ENCODE data around the gene MACIR. TPM values are rescaled to one million over a fixed set of nuclear protein-coding genes. Genes with fewer than 3 reads are reported as not detected.

Gene MACIR
- total RNA-seq, 6 experiments from 2014 or later = 0.37 to 1.9 (median 0.75) TPM

GRCh38 chr5:103275851-103276250 is 17.3 kb downstream of the MACIR start:
- no peaks in the 10 kb centered on the region for H3K27me3 ChIP-seq
- no peak for ATAC-seq

DNA sequence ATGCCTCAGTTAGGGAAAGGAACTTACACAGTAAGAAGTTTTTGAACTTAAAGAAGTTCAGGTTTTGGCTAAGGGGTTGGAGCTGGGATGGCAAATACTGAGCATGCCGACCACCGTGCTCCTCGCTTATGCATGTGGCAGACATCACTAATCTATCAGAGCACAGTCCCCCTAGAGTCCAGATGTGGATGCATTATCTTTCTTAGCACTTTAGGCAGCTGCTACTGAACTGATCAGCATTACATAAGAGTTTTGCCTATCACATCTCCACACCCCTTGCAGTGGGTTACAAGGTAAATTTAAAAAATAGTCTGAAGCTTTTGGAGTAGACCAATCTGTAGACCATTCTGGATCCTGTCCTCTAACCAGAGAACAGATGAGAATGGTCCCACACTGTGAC is 22.4 kb downstream of the MACIR start:
- H3K4me1 ChIP-seq = no peaks in the 10 kb centered on the region
- ATAC-seq (no peak), DNase-seq (no peak)
- WGBS (ENCODE audit: insufficient coverage, low coverage, low lambda C conversion rate, missing lambda C conversion rate) = 90% methylated on average over 3 of the region's 3 CpGs
- H3K27ac ChIP-seq = no peak overlapping the region
- intact Hi-C loops (cut with DNase I) = no loop called here
- H3K9me3 ChIP-seq = no peaks in the 10 kb centered on the region
- no peaks in the 10 kb centered on the region for H3K27me3 ChIP-seq
- H3K36me3 ChIP-seq = no peaks in the 10 kb centered on the region
- TF ChIP-seq CTCF (IDR thresholded peaks at IDR 0.05) (no peak), POLR2A (IDR thresholded peaks at IDR 0.05) (no peak)
- H3K4me3 ChIP-seq = no peak overlapping the region

More at GRCh38 chr5:103275851-103276250, 17.3 kb downstream of the MACIR start:
- no peak overlapping the region for H3K27ac ChIP-seq
- TF ChIP-seq CTCF (IDR thresholded peaks at IDR 0.05) = no peak
- peak in 1 of 3 donors; percentile 36 for DNase-seq
- 95% methylated on average over 8 of the region's 12 CpGs for WGBS (ENCODE audit: insufficient coverage, low coverage, low lambda C conversion rate, missing lambda C conversion rate)
- intact Hi-C loops (cut with DNase I) = no loop called here
- H3K4me3 ChIP-seq = no peak overlapping the region
- H3K4me1 ChIP-seq = peaks cover 0 to 4% (median 0%) of the 10 kb centered on the region in 4 donors
- no peaks in the 10 kb centered on the region for H3K9me3 ChIP-seq
- H3K36me3 ChIP-seq = no peaks in the 10 kb centered on the region

DNA sequence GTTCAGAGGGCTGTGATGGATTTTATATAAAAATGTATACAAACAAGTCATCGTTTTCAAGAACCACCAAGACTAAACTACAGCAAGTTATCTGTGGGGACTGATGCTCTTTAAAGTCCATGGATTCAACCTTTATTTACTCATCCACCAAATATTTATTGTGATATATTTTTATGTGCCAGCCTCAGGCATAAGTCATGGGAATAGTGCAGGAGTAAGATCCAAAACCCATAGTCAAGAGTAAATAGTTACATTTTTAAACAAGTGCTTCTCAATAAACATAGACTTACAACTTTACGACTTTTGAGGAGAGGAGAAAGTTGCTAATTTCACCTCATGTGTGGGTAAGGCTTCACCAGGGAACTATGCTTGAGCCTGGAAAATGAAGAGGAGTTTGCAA is 24.6 kb downstream of the MACIR start:
- no peaks in the 10 kb centered on the region for H3K9me3 ChIP-seq
- TF ChIP-seq CTCF (IDR thresholded peaks at IDR 0.05) = no peak
- no peak for TF ChIP-seq POLR2A (IDR thresholded peaks at IDR 0.05)

DNA sequence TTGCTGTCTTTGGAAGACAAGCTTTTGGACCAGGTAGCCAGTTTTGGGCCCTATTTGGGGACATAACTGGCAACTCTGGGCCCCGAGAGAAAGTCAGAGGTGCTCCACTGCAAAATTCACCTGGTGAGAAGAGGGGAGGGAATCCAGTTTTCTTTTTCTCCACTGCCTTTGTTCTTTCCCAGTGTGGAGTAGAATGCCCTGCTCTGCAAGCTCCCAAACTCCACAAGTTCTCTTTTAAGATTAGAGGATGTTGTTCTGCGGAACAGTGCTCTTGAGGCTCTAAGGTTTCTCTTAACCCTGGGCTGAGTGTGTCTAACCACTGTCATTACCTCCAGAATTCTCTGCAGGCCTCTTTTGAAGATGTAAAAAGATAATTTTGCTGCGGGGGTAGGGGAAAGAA is 25.3 kb downstream of the MACIR start:
- no peaks in the 10 kb centered on the region for H3K36me3 ChIP-seq
- no peak for ATAC-seq
- H3K9me3 ChIP-seq = no peaks in the 10 kb centered on the region
- intact Hi-C loops (cut with DNase I) = no loop called here
- TF ChIP-seq CTCF (IDR thresholded peaks at IDR 0.05) = no peak
- no peak for TF ChIP-seq POLR2A (IDR thresholded peaks at IDR 0.05)
- H3K4me1 ChIP-seq = no peaks in the 10 kb centered on the region
- WGBS (ENCODE audit: insufficient coverage, low coverage, low lambda C conversion rate, missing lambda C conversion rate) = 77% methylated on average over 3 of the region's 3 CpGs
- no peak for DNase-seq
- no peak overlapping the region for H3K27ac ChIP-seq
- H3K27me3 ChIP-seq = no peaks in the 10 kb centered on the region
- no peak overlapping the region for H3K4me3 ChIP-seq

More for the DNA sequence above, 24.6 kb downstream of the MACIR start:
- ATAC-seq (no peak), DNase-seq (no peak)
- Histone ChIP-seq H3K36me3 (no peaks in the 10 kb centered on the region), H3K27ac (no peak overlapping the region), H3K4me1 (no peaks in the 10 kb centered on the region), H3K4me3 (no peak overlapping the region), H3K27me3 (no peaks in the 10 kb centered on the region)
- 65% methylated on average over 2 of the region's 2 CpGs for WGBS (ENCODE audit: insufficient coverage, low coverage, low lambda C conversion rate, missing lambda C conversion rate)
- intact Hi-C loops (cut with DNase I) = no loop called here

- no peak for ATAC-seq
- Histone ChIP-seq H3K27me3 (no peaks in the 10 kb centered on the region), H3K4me1 (no peaks in the 10 kb centered on the region), H3K9me3 (no peaks in the 10 kb centered on the region), H3K36me3 (no peaks in the 10 kb centered on the region), H3K27ac (no peak overlapping the region), H3K4me3 (no peak overlapping the region)
- TF ChIP-seq CTCF (IDR thresholded peaks at IDR 0.05) (no peak), POLR2A (IDR thresholded peaks at IDR 0.05) (no peak)
- intact Hi-C loops (cut with DNase I) = no loop called here
- DNase-seq = no peak
- whole genome bisulfite sequencing (ENCODE audit: insufficient coverage, low coverage, low lambda C conversion rate, missing lambda C conversion rate) = 71% methylated on average over 3 of the region's 3 CpGs
Measured at GRCh38 chr5:103286622-103287021, 28.1 kb downstream of the MACIR start.
